MCF 10A (cell line): ENCODE measurements around the gene EXTL1. TPM values are rescaled to one million over a fixed set of nuclear protein-coding genes. Genes with fewer than 3 reads are reported as not detected.

Experiments used
- BruUV-seq: library from RNA; stranded (reverse); fragments of 400-500 nt; replicated peaks from 2 replicates; lab custom pipeline; 2021; lab: Mats Ljungman, UMichigan
- CTCF ChIA-PET: fragments of 300-600 bp; sonication (Branson Sonifier 250); formaldehyde crosslinking; extraction: SDS; loops from one replicate; lab custom pipeline; 2021; ENCODE audit warnings: antibody characterized with exemption, inconsistent platforms; lab: Yijun Ruan, JAX
- POLR2A ChIA-PET: fragments of 300-600, 350-650 bp; sonication (Branson Sonifier 250); formaldehyde crosslinking; extraction: SDS; loops from one replicate; lab custom pipeline; 2020; ENCODE audit warnings: antibody characterized with exemption, inconsistent platforms; lab: Yijun Ruan, JAX
- DNase-seq: peaks from one replicate; pipeline ENCODE4 v3.0.0-alpha.2; 2018; ENCODE audit not compliant: unreplicated experiment
- H3K27ac Mint-ChIP-seq: one replicate; pipeline ENCODE4 v1.8.0; 2022; ENCODE audit warnings: mild to moderate bottlenecking, low read depth, mixed read lengths; ENCODE audit not compliant: unreplicated experiment
- H3K27me3 Mint-ChIP-seq: one replicate; pipeline ENCODE4 v1.8.0; 2022; ENCODE audit warnings: mixed read lengths; ENCODE audit not compliant: insufficient read depth, unreplicated experiment
- H3K36me3 Mint-ChIP-seq: one replicate; pipeline ENCODE4 v1.8.0; 2022; ENCODE audit warnings: mild to moderate bottlenecking, moderate library complexity, mixed read lengths; ENCODE audit not compliant: insufficient read depth, unreplicated experiment
- H3K4me1 Mint-ChIP-seq: one replicate; pipeline ENCODE4 v1.8.0; 2022; ENCODE audit warnings: mixed read lengths; ENCODE audit not compliant: insufficient read depth, unreplicated experiment
- H3K4me3 Mint-ChIP-seq: one replicate; pipeline ENCODE4 v1.8.0; 2022; ENCODE audit warnings: mild to moderate bottlenecking, moderate library complexity, mixed read lengths; ENCODE audit not compliant: unreplicated experiment
- H3K9me3 Mint-ChIP-seq: one replicate; pipeline ENCODE4 v1.8.0; 2022; ENCODE audit warnings: mixed read lengths; ENCODE audit not compliant: unreplicated experiment
- intact Hi-C: fragments of 100-400 bp; cut with micrococcal nuclease; formaldehyde crosslinking; loops from 2 replicates; pipeline ENCODE4 v1.14.1; 2022
- total RNA-seq: library from RNA; stranded (reverse); gene quantifications from 2 replicates; pipeline ENCODE4 v1.2.3, GENCODE V29; 2022
- TF ChIP-seq, protein P1 (sequence below): fragments of 200-600 bp; IDR thresholded peaks from one replicate; pipeline ENCODE4 v1.8.0; 2022; ENCODE audit warnings: antibody characterized with exemption, mild to moderate bottlenecking; ENCODE audit not compliant: unreplicated experiment

Gene EXTL1
- total RNA-seq, 1 experiment from 2014 or later = not detected

GRCh38 chr1:26034504-26035202 is 13.1 kb downstream of the EXTL1 start:
- Mint-ChIP-seq H3K4me3 (peak overlapping the region; percentile 94), H3K4me1 (peaks cover 11% of the 10 kb centered on the region), H3K36me3 (no peaks in the 10 kb centered on the region), H3K27ac (no peak overlapping the region), H3K27me3 (no peaks in the 10 kb centered on the region), H3K9me3 (no peaks in the 10 kb centered on the region)
- ChIA-PET POLR2A (interaction anchor here (0.6 to 1.8 kb wide), 8 partner anchors 15 to 243 kb away, joined by 3 to 8 read pairs (median 5); partner anchors contain the start of genes PAFAH2 and ZNF593), CTCF (interaction anchor here (0.6 to 6.5 kb wide), 15 partner anchors 9 to 323 kb away, joined by 3 to 55 read pairs (median 3); no protein-coding TSS in a partner anchor)
- TF ChIP-seq, protein P1, sequence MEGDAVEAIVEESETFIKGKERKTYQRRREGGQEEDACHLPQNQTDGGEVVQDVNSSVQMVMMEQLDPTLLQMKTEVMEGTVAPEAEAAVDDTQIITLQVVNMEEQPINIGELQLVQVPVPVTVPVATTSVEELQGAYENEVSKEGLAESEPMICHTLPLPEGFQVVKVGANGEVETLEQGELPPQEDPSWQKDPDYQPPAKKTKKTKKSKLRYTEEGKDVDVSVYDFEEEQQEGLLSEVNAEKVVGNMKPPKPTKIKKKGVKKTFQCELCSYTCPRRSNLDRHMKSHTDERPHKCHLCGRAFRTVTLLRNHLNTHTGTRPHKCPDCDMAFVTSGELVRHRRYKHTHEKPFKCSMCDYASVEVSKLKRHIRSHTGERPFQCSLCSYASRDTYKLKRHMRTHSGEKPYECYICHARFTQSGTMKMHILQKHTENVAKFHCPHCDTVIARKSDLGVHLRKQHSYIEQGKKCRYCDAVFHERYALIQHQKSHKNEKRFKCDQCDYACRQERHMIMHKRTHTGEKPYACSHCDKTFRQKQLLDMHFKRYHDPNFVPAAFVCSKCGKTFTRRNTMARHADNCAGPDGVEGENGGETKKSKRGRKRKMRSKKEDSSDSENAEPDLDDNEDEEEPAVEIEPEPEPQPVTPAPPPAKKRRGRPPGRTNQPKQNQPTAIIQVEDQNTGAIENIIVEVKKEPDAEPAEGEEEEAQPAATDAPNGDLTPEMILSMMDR = no peak
- no TSS peak for BruUV-seq
- DNase-seq = no peak
- intact Hi-C loops = loop anchor here (5.0 kb wide), 2 partner anchors 283 to 358 kb away; partner anchors contain the start of gene CD52

DNA sequence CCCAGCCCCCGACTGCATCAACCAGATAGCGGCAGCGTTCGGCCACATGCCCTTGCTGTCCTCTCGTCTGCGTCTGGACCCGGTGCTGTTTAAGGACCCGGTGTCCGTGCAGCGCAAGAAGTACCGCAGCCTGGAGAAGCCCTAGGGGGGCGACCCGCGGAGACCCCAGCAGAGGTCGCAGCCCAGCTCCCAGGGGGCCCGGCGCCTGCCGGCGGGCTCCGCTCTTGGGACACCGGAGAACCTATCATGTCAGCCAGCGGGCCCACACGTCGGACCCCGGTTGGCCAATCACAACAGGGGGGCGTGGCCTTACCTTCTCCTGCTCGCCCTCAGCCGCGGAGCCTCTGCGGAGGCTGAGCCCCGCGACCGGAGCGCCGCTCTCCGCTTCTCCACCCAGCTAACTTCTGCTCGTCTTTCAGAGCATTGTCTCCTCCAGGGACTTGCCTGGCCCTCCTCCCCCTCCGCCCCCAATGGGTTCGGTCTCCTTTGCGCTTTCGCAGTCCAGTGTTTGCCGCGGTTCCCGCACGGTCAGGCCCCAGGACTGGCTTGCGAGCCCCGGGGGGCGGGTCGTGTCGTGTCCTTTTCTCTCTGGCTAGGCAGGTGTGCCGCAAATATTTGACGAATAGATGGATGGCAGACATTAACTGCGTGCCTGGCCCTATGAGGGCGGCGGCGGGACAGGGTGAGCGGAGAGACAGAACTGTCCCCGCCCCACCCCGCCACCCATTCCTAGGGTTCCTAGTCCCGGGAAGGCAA is 13.8 kb downstream of the EXTL1 start:
- H3K9me3 Mint-ChIP-seq = no peaks in the 10 kb centered on the region
- TF ChIP-seq, protein P1 = no peak
- CTCF ChIA-PET = interaction anchor here (0.8 to 6.5 kb wide), 16 partner anchors 8 to 382 kb away, joined by 3 to 55 read pairs (median 4); no protein-coding TSS in a partner anchor

GRCh38 chr1:26035959-26036755 is 14.6 kb downstream of the EXTL1 start:
- H3K4me3 Mint-ChIP-seq = peak overlapping the region; percentile 94
- CTCF ChIA-PET = interaction anchor here (0.6 to 6.5 kb wide), 41 partner anchors 9 to 1079 kb away, joined by 3 to 55 read pairs (median 3); partner anchors contain the start of genes C1orf232, SLC30A2 and ZNF593
- POLR2A ChIA-PET = interaction anchor here (0.5 to 1.8 kb wide), 7 partner anchors 22 to 607 kb away, joined by 3 to 6 read pairs (median 3); no protein-coding TSS in a partner anchor
- H3K27ac Mint-ChIP-seq = peak overlapping the region; percentile 61
- BruUV-seq = no TSS peak
- H3K27me3 Mint-ChIP-seq = no peaks in the 10 kb centered on the region
- H3K9me3 Mint-ChIP-seq = no peaks in the 10 kb centered on the region
- H3K4me1 Mint-ChIP-seq = peaks cover 11% of the 10 kb centered on the region
- peak; percentile 70 for DNase-seq
- H3K36me3 Mint-ChIP-seq = no peaks in the 10 kb centered on the region
- intact Hi-C loops = loop anchor here (1.0 to 5.0 kb wide), 5 partner anchors 69 to 356 kb away; partner anchors contain the start of gene CD52
- TF ChIP-seq, protein P1 = peak; percentile 96

More for the DNA sequence above, 13.8 kb downstream of the EXTL1 start:
- Mint-ChIP-seq H3K27ac (peak overlapping the region; percentile 61), H3K4me1 (peaks cover 11% of the 10 kb centered on the region), H3K27me3 (no peaks in the 10 kb centered on the region), H3K36me3 (no peaks in the 10 kb centered on the region), H3K4me3 (peak overlapping the region; percentile 94)
- DNase-seq = peak; percentile 93
- no TSS peak for BruUV-seq
- intact Hi-C loops = loop anchor here (5.0 kb wide), 2 partner anchors 282 to 357 kb away; partner anchors contain the start of gene CD52
- POLR2A ChIA-PET = interaction anchor here (0.6 to 1.8 kb wide), 11 partner anchors 16 to 243 kb away, joined by 3 to 8 read pairs (median 5); partner anchors contain the start of gene PAFAH2
